Uterus (tissue), 2 donors: ENCODE results near the gene SLC29A2.

Experiments
- CTCF ChIP-seq, 4 experiments: fragments of 200-600 bp in 2 of 4; fragments of 450-650 bp in 2 of 4; sonication (generic) in 2 of 4; IDR thresholded peaks; one replicate each; pipeline ENCODE4 v1.5.1; 2016 to 2019; ENCODE audit warnings: antibody characterized with exemption in 4 of 4, mild to moderate bottlenecking in 2 of 4, moderate library complexity in 1 of 4
- POLR2A ChIP-seq, 2 donors: fragments of 450-650 bp; IDR thresholded peaks; one replicate each; pipeline ENCODE4 v1.6.1; 2016; ENCODE audit warnings: antibody characterized with exemption in 2 of 2, mild to moderate bottlenecking in 1 of 2, moderate library complexity in 1 of 2

GRCh38 chr11:66359662-66360087 is 11.9 kb downstream of the SLC29A2 start:
- no peak for TF ChIP-seq CTCF (IDR thresholded peaks at IDR 0.05)
- TF ChIP-seq POLR2A (IDR thresholded peaks at IDR 0.05): no peak
